C4-2B (cell line): ENCODE data around the gene POU6F2.

Experiments
- H3K27ac ChIP-seq: fragments of 450-650 bp; 2 replicates; pipeline ENCODE4 v1.5.1; 2017
- CTCF ChIP-seq: fragments of 450-650 bp; conservative IDR thresholded peaks from 2 replicates; pipeline ENCODE4 v1.5.1; 2017; ENCODE audit warnings: mild to moderate bottlenecking
- ZFX ChIP-seq: fragments of 450-650 bp; IDR thresholded peaks from 2 replicates; pipeline ENCODE4 v1.6.1; 2017

POU6F2 gene

GRCh38 chr7:39043531-39043930 is 65.8 kb downstream of the POU6F2 start:
- TF ChIP-seq CTCF (no peak), ZFX (no peak)
- H3K27ac ChIP-seq = no peak overlapping the region

- no peak overlapping the region for H3K27ac ChIP-seq
- no peak for TF ChIP-seq ZFX
- TF ChIP-seq CTCF = no peak
These were observed 66.8 kb downstream of the POU6F2 start for GRCh38 chr7:39044489-39044888.

DNA sequence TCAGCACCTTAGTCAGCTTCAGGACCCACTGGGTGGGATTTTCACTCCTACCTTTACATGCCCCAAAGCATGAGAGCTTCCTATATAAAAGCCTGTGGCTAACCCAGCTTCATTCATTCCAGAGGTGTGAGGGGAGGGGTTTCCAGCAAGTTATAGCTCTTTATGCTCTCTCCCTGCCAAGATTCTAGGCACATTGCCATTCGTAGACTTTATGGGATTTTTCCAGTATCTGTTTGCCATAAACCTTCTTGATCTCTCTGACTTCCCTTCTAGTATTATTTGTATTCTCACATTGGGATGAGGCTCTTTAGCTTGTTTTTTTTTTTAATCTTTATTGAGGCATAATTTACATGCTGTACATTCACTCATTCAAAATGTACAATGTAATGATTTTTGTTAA is 67.5 kb downstream of the POU6F2 start:
- TF ChIP-seq ZFX (no peak), CTCF (no peak)
- no peak overlapping the region for H3K27ac ChIP-seq

DNA sequence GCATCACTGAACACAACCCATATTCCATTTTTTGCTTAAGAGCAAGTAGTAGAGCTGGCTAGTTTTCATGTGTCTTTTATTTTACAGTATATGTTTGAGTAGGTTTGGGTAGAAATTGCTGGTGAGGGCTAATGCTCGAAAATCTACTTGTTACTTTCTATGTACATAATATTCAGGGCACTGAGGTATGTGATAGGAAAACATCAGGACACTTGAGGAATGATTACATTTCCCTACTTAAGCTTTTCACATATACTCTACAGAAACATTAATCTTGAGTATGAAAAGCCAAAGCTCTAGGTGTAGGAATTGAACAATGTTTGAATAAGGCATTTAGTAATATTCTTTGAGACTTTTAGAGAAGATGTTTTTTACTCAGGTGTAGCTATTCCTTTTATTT is 73.6 kb downstream of the POU6F2 start:
- H3K27ac ChIP-seq = no peak overlapping the region
- TF ChIP-seq ZFX (no peak), CTCF (no peak)

DNA sequence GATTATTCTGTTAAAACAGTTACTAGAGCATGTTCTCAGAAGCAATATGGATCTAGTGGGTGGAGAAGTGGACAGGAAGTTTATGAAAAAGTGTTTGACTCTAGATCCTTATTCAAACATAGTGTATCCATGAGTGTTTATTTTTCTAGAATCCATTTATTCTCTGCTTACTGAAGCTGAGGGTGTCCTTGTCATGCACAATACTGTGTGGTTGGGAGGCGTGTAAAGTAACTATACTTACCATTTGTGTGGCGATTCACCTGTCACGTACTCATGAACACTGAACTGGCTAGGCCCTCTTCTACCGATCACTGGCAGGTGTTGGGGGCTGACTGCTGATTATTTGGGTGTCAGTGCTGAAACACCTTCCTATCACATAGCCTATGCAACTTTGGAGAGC is 74.0 kb downstream of the POU6F2 start:
- TF ChIP-seq ZFX (no peak), CTCF (no peak)

DNA sequence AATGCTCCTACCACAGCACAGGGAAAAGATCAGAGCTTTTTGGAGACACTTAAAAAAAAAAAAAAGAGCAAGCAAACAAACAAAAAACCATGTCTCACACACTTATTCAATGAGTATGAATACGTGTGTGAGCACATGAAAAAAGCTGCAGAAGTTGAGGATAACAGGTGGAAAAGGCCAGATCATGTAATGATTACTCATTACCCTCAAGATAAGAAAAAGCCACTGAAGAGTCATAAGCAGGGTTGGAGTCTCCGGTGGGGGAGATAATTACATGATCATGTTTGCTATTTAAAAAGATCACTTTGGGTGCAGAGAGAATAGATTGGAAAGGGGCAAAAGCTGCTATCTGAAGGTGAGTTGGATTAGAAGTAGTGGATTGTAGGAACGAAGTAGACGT is 77.0 kb downstream of the POU6F2 start:
- no peak for TF ChIP-seq ZFX
- no peak for TF ChIP-seq CTCF
- H3K27ac ChIP-seq = no peak overlapping the region

More for the DNA sequence above, 74.0 kb downstream of the POU6F2 start:
- no peak overlapping the region for H3K27ac ChIP-seq

DNA sequence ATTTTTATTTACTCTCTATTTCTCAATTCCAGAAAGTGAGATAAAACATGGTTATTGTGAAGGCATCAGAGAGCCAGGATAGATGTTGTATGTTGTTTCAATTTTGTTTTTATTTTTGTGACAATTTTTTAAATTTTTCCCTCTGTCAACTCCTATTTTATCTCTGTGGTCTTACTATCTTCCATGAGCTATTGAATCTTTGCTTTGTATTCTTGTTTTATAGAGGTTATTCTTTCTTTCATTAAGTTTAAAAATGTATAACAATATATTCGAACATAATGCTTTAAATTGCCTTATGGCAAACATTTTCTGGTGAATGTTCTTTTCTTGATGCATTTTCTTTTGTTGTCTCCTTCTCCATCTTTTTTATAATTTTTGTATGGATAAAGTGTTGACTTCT is 78.4 kb downstream of the POU6F2 start:
- no peak overlapping the region for H3K27ac ChIP-seq
- TF ChIP-seq CTCF (no peak), ZFX (no peak)
